HG03521 (cell line): ENCODE measurements around the gene GLIPR1L2.
A peak's percentile ranks its signal among the peaks of the same experiment; 100 is the strongest.
"Not testable (repeated sequence)": the region's sequence is repeated elsewhere in the genome, so short reads cannot be mapped to it uniquely, and the experiment has no call there.

ENCODE experiments used
- ATAC-seq: cut with Tn5 transposase; IDR thresholded peaks from one replicate; pipeline ENCODE4 v1.9.1; 2021; ENCODE audit warnings: mild to moderate bottlenecking, moderate library complexity; ENCODE audit not compliant: unreplicated experiment

Gene GLIPR1L2

DNA sequence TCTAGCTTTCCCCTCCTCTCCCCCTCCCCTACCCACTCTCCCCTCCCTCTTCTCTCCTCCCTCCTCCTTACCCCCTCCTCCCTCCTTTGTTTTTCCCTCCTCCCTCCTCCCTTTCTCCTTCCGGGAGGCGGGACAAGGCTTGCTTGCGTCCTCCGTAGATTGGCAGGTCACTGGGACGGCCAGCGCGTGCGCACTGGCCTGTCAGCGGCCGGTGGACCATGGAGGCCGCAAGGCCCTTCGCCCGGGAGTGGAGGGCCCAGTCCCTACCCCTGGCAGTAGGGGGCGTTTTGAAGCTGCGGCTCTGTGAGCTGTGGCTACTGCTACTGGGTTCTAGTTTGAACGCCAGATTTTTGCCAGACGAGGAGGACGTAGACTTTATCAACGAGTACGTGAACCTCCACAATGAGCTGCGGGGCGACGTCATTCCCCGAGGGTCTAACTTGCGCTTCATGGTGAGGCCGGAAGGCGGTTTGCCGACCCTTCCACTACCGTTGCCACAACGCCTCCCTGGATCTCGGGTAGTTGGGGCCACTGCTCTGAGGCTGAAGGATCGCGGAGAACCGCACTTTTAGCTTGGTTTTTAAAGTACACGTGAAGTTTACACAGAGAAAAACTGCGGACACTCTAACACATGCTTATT, at the start of gene GLIPR1L2:
Gene GLIPR1L2, plus strand, starts transcription at position 191 of the 640 bp plus-strand sequence. Its CDS starts 28 bp downstream, at position 219.
- peak; percentile 98 for ATAC-seq

- no peak for ATAC-seq
These were observed 49.0 kb upstream of the GLIPR1L2 start for GRCh38 chr12:75341873-75342272.

DNA sequence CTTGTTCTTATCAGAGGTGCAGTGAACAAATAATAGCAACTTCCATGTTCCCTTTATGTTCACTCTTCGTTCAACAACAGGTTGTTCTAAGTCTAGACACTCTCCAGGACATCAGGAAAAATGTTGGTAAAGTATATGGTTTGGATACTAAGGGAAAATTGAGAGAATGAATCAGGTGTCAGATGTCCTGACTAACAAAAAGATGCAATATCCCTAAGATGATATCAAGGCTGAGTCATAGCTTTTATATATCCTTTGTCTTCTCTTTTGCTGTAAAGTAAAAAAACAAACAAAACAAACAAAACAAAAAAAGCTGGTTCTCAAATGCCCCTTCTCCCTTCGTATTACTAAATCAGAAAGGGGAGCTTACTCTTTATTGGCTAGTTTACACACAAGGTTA, 45.4 kb upstream of the GLIPR1L2 start:
- no peak for ATAC-seq

DNA sequence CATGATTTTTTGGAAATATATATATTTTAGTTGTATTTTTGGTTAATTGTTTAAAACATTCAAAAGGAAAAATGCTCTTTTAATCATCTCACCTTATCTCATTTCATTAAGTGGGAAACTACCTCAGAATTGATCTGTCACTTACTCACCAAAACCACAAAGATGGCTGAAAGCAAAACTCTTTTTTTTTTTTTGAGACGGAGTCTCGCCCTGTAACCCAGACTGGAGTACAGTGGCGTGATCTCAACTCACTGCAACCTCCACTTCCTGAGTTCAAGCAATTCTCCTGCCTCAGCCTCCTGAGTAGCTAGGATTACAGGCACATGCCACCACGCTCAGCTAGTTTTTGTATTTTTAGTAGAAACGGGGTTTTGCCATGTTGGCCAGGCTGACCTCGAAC, 44.7 kb upstream of the GLIPR1L2 start:
- not testable (repeated sequence) for ATAC-seq

DNA sequence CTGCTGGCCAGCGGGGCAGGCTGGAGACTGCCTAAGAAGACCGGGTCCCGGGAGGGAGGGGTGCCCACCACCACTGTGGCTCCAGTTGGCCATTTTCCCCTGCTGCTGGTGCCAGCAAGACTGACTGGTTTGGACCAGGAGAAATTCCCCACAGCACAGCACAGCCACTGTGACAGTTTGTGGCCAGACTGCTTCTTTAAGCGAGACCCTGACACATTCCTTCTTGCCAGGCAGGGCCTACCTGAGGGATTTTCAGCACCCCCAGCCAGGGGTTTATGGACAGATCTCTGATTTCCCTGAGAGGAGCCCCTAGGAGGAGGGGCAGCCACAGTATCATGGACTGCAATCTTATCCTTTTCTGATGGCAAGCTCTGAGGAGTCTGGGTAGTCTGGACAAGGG, 40.9 kb upstream of the GLIPR1L2 start:
- no peak for ATAC-seq

DNA sequence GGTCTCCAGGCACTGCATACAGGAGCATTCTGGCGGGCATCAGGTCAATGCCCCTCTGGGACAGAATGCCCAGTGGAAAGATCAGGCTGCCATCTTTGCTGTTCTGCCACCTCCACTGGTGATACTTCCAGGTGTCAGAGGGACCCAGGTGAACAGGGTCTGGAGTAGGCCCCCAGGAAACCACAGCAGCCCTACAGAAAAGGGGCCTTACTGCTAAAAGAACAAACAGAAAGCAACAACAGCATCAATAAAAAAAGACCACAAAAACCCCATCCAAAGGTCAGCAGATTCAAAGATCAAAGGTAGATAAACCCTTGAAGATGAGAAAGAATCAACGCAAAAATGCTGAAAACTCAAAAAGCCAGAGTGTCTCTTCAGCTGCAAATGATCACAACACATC, 40.5 kb upstream of the GLIPR1L2 start:
- ATAC-seq, result no peak

- no peak for ATAC-seq
These were observed 36.9 kb upstream of the GLIPR1L2 start for GRCh38 chr12:75354011-75354410.

DNA sequence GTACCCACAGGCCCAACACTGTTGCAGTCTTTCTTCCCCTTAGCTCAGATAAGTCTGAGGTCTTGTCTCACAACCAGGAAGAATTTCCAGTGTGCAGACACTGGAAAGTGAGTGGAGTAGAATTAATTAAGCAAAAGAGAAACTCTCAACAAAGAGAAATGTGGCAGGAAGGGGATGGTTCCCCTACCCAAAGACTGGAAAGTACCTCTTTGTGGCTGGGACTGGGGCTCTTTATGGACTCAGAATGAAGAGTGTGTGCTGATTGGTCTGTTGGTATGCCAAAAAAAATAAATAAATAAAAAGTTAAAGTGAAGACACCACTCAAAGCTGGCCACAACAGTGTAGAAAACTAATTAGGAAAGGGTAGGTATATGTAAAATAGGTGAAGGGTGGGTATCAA, 30.0 kb upstream of the GLIPR1L2 start:
- no peak for ATAC-seq

DNA sequence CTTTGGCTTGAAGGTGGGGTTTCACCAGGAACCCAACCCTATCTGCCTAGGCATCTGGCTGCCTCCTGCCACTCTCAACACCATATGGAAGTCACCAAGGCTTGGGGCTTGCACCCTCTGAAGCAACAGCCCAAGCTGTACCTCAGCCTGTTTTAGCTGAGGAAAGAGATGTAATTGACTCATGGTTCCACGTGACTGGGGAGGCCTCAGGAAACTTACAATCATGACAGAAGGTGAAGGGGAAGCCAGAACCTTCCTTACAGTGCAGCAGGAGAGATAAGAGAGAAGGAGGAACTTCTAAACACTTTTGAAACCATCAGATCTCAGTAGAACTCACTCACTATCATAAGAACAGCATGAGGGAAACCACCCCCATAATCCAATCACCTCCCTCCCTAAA, 29.5 kb upstream of the GLIPR1L2 start:
- ATAC-seq, result no peak

DNA sequence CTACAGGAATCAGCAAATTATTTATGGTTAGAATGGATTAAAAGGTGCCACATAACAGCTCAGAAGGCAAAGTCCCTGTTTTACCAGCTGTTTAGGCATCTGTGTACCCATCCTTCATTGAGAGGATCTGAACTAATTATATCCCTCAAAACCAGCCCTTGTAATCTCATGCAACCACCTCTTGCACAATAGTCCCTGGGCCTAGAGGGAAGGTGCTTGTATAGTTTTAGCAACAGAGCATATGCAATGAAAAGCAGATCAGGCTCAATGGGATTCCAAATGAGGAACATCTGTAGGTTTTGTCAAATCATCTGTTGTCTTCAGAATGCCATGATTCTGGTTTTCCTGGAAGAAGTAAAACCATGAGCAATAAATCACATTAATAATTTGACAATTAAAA, 26.0 kb upstream of the GLIPR1L2 start:
- ATAC-seq, result no peak

DNA sequence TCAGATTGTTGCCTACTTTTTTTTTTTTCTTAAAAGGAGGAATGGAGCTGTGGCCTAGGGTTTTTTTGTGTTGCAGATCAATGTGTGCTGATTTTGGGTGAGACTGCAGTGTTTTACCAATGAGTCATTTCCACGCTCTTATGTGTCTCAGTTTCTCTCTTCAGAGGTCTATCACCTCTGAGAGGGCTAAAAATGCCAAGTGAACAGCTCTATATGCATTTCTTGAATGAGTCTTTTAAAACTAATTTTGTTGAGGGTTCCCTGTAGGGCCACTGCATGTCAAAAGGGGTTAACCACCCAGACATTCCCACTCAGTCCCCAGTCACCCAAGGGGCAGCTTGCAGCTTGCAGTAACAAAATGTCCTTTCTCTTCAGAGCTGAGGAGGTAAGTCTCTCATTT, 24.3 kb upstream of the GLIPR1L2 start:
- ATAC-seq, result no peak

DNA sequence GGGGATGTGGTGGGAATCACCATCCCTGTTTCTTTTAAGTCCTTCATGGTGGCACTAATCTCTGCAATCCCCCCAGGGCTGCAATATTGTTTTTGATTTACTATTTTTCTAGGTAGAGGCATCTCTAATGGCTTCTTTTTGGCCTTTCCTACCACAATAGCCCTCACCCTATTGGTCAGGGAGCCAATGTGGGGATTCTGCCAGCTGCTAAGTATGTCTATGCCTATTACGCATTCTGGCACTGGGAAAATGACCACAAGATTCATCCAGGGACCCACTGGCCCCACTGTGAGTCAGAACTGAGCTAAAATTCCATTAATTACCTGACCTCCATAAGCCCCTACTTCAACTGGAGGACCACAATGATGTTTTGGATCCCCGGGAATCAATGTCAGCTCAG, 15.9 kb upstream of the GLIPR1L2 start:
- ATAC-seq, result no peak

GRCh38 chr12:75378354-75378753, 12.5 kb upstream of the GLIPR1L2 start:
- no peak for ATAC-seq

DNA sequence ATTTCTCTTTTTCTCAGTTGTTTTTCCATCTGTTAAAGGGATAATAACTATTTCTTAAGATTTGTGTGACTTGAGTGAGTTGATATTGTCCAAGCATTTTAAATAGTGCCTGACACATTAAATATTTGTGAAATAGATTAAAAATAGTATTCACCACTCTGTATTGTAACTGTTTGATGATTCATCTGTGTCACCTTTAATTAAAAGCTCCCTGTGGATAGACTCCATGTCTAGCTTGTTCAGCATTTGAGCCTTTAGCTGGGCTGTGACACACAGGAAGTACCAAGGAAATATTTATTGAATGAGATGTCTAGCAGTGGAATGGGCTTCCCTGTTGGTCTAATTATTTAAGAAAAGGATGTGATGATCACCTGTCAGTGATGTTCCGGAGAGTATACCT, 1.8 kb upstream of the GLIPR1L2 start:
- no peak for ATAC-seq

DNA sequence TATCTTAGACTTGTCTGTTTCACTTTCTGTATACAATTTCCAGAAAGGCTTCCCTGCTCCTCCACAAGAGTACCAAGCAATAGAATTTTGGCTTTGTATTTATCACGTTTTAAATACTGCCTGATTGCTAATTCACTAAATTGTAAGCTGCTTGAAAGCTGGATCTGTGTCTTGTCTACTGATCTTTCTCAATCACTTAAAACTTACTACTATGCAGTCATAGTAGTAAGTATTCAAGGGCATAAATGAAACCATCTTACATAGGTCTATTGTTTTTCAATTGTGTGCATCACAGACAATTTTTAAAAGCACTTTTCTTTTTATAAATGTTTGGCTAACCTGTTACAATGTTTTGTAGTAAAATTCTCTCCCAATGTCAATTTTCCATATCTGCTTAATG, 1.2 kb upstream of the GLIPR1L2 start:
- ATAC-seq, result no peak

DNA sequence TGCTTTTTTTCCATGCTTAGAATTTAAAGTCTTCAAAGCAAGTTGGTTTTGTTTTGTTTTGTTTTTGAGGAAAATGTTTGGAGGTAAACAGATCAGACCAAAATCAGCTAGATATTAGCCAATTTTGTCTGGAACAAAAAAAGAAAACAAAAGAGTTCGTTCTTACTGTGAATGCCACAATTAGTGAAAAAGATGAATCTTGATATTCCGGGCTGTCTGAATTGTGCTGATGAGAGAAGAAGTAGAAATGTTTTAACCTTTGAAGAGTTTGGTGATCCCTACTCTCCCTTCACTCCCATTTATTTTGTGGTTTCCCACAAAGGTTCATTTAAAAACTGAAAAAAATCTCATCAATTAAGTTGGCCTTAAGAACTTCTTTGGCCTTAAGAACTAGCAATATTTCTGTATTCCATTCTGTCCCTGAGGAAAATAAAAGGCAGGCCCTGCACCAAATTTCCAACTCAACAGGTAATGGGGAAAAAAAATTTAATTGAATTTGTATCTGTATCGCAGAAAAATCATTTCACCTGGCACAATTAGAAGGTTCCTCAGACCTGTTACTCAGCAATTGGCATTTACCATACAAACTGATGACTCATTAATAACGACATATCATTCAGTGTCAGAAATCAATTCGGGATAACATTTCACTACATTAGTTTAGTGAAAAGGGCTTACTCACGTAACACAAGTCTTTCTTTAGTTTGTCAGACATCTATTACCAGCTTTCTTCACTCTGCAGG, 562 bp upstream of the GLIPR1L2 start:
- ATAC-seq, result no peak

DNA sequence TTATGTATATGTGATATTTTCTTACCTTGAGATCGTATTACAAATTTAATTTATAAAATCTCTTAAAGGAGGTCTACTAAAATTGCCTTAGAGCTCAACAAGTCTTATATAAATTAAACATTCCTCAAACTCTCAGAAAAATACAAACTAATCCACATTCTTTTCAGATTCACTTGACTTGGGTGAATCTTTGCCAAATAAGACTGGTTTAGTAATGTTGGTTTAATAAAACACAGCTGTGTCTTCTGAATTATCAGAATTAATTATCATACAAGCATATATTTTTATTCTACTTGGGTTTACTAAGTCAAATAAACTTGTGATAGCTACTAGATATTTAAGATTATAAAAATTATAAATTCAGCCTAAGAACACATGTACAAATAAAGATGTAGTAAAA, 13.3 kb downstream of the GLIPR1L2 start:
- ATAC-seq, result no peak

DNA sequence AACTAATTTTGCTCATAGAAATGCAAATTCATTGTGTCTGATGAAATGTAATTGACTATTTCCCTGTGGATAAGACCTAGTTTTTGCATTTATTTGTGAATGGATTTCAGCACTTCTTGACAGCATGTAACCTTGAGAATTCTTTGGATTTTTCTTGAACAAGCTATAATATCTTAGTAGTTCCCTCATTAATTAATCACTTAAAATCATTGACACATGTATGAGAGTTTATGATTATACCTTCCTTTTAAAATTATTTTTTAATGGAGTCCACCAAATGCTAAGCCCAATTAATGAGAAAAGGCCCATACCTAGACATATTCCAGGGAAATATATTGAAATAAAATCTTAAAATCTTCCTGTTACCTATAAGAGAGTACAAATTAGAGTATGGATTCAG, 16.8 kb downstream of the GLIPR1L2 start:
- ATAC-seq, result no peak

GRCh38 chr12:75409830-75410229, 18.9 kb downstream of the GLIPR1L2 start:
- ATAC-seq, result no peak

- ATAC-seq, result no peak
These were observed 23.8 kb downstream of the GLIPR1L2 start for GRCh38 chr12:75414671-75415070.

- ATAC-seq, result no peak
These were observed 29.0 kb downstream of the GLIPR1L2 start for GRCh38 chr12:75419841-75420240.

GRCh38 chr12:75427491-75427890, 36.6 kb downstream of the GLIPR1L2 start:
- ATAC-seq, result no peak

DNA sequence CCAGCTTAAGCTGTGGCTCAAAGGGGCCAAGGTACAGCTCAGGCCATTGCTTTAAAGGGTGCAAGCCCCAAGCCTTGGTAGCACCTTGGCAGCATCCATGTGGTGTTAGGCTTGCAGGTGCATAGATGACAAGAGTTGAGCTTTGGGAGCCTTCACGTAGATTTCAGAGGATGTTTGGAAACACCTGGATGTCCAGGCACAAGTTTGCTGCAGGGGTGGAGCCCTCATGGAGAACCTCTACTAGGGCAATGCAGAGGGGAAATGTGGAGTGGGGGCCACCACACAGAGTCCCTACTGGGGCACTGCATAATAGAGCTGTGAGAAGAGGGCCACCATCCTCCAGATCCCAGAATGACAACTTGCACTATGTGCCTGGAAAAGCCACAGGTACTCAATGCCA, 37.9 kb downstream of the GLIPR1L2 start:
- no peak for ATAC-seq
